ENCODE data around the gene FGGY. TPM values are rescaled to one million over a fixed set of nuclear protein-coding genes. Genes with fewer than 3 reads are reported as not detected.

The FGGY gene
- total RNA-seq, 2 donors from 2014 or later: 14.1 to 14.8 TPM

- H3K4me3 Mint-ChIP-seq: no peak overlapping the region
- DNase-seq: no peak
- Histone ChIP-seq H3K36me3 (ENCODE audit: control insufficient read depth, insufficient read depth, low read length) (no peaks in the 10 kb centered on the region), H3K4me1 (ENCODE audit: control insufficient read depth, insufficient read depth, low read length) (no peaks in the 10 kb centered on the region), H3K9ac (ENCODE audit: extremely low read depth, low read length, poor library complexity, severe bottlenecking) (no peak overlapping the region), H3K9me3 (ENCODE audit: control insufficient read depth, low read length) (no peaks in the 10 kb centered on the region), H3K4me3 (ENCODE audit: low read length) (no peak overlapping the region), H3K27me3 (ENCODE audit: control insufficient read depth, insufficient read depth, low read length, poor library complexity, severe bottlenecking) (no peaks in the 10 kb centered on the region), H3K27ac (ENCODE audit: low read depth, low read length) (no peak overlapping the region)
- no peak for TF ChIP-seq CTCF (conservative IDR thresholded peaks at IDR 0.05)
- no peaks in the 10 kb centered on the region for H3K27me3 Mint-ChIP-seq (ENCODE audit: insufficient read depth)
- no peaks in the 10 kb centered on the region for H3K4me1 Mint-ChIP-seq
- H3K27ac Mint-ChIP-seq: no peak overlapping the region
- no peaks in the 10 kb centered on the region for H3K9me3 Mint-ChIP-seq
- WGBS, 2 experiments (ENCODE audit: insufficient coverage in 1 of 2, insufficient read length in 1 of 2): 95 to 100% methylated on average over 1 to 2 of the region's 3 CpGs
- H3K36me3 Mint-ChIP-seq (ENCODE audit: low read depth): no peaks in the 10 kb centered on the region
Measured at GRCh38 chr1:59743324-59744091, 446.6 kb downstream of the FGGY start.

GRCh38 chr1:59747420-59748024 is 450.6 kb downstream of the FGGY start:
- Histone ChIP-seq H3K27ac (ENCODE audit: low read depth, low read length) (no peak overlapping the region), H3K36me3 (ENCODE audit: control insufficient read depth, insufficient read depth, low read length) (no peaks in the 10 kb centered on the region), H3K4me1 (ENCODE audit: control insufficient read depth, insufficient read depth, low read length) (no peaks in the 10 kb centered on the region), H3K4me3 (ENCODE audit: low read length) (no peak overlapping the region), H3K9ac (ENCODE audit: extremely low read depth, low read length, poor library complexity, severe bottlenecking) (no peak overlapping the region), H3K9me3 (ENCODE audit: control insufficient read depth, low read length) (no peaks in the 10 kb centered on the region), H3K27me3 (ENCODE audit: control insufficient read depth, insufficient read depth, low read length, poor library complexity, severe bottlenecking) (no peaks in the 10 kb centered on the region)
- no peak overlapping the region for H3K4me3 Mint-ChIP-seq
- H3K27ac Mint-ChIP-seq: no peak overlapping the region
- no peaks in the 10 kb centered on the region for H3K36me3 Mint-ChIP-seq (ENCODE audit: low read depth)
- DNase-seq: no peak
- H3K4me1 Mint-ChIP-seq: no peaks in the 10 kb centered on the region
- 95 to 100% methylated on average over 1 to 2 of the region's 2 CpGs for WGBS, 2 experiments (ENCODE audit: insufficient coverage in 1 of 2, insufficient read length in 1 of 2)
- TF ChIP-seq CTCF (conservative IDR thresholded peaks at IDR 0.05): no peak
- no peaks in the 10 kb centered on the region for H3K9me3 Mint-ChIP-seq
- no peaks in the 10 kb centered on the region for H3K27me3 Mint-ChIP-seq (ENCODE audit: insufficient read depth)

GRCh38 chr1:59748123-59748522 is 451.2 kb downstream of the FGGY start:
- Histone ChIP-seq H3K27ac (ENCODE audit: low read depth, low read length) (no peak overlapping the region), H3K4me1 (ENCODE audit: control insufficient read depth, insufficient read depth, low read length) (no peaks in the 10 kb centered on the region), H3K9ac (ENCODE audit: extremely low read depth, low read length, poor library complexity, severe bottlenecking) (no peak overlapping the region), H3K36me3 (ENCODE audit: control insufficient read depth, insufficient read depth, low read length) (no peaks in the 10 kb centered on the region), H3K4me3 (ENCODE audit: low read length) (no peak overlapping the region), H3K27me3 (ENCODE audit: control insufficient read depth, insufficient read depth, low read length, poor library complexity, severe bottlenecking) (no peaks in the 10 kb centered on the region), H3K9me3 (ENCODE audit: control insufficient read depth, low read length) (no peaks in the 10 kb centered on the region)
- Mint-ChIP-seq H3K27me3 (ENCODE audit: insufficient read depth) (no peaks in the 10 kb centered on the region), H3K27ac (no peak overlapping the region), H3K4me3 (no peak overlapping the region), H3K36me3 (ENCODE audit: low read depth) (no peaks in the 10 kb centered on the region), H3K9me3 (no peaks in the 10 kb centered on the region), H3K4me1 (no peaks in the 10 kb centered on the region)
- no peak for DNase-seq
- no peak for TF ChIP-seq CTCF (conservative IDR thresholded peaks at IDR 0.05)
- 90% methylated on average over 1 of the region's 1 CpG; no CpG with 5 or more reads in 1 of the 2 experiments for WGBS, 2 experiments (ENCODE audit: insufficient coverage in 1 of 2, insufficient read length in 1 of 2)

Measured in endodermal cell (in vitro differentiated cells).